Glomerular endothelial cell (primary cell): ENCODE measurements around the gene STOML2. TPM values are rescaled to one million over a fixed set of nuclear protein-coding genes. Genes with fewer than 3 reads are reported as not detected.

Experiments
- DNase-seq: peaks from one replicate; pipeline ENCODE4 v3.0.0-alpha.2; 2011; ENCODE audit warnings: low read depth, low spot score; ENCODE audit errors: extremely low read depth
- total RNA-seq: library from RNA; depleted of rRNA; stranded (reverse); fragments of >200 nt; gene quantifications from 2 replicates; pipeline ENCODE4 v1.2.3, GENCODE V29; 2015

STOML2 gene
- total RNA-seq, 1 donor from 2014 or later: 111 TPM

DNA sequence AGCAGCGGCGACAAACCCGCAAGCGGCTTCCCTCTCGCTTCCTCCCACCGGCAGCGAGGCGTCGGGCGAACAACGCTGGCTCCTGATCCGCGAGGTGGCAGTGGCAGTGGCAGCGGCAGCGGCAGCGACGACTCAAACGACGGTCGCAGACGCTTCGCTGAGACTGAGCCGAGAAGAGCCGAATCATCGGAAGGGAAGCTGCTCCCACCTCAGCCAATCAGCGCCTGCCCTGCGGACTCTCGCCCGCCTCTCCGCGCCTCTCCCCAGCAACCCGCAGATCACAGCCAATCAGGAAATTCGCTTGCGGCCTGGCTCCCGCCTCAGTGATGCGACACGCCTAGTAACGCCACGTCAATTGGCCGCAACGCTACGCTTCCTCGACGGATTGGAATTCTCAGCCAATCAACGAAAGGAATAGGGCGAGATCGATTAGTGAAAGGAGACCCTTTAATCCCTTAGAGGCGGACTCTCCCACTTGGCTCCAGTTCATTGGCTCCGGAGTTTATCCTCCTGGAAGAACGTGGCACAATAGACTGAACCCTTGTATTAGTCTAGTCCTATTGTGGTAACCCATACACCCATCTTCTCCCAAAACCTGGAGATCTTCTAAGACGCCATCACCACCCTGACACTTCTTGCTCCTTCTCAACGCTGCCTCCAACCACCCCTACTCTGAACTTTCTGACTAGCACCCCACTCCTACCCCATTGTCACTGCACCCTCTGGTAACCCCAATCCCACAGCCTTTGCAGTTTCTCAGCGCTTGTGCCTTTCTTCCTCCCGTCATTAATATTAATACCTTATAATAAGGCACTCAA, 30.3 kb downstream of the STOML2 start, which contains the start of gene VCP:
VCP (minus strand) TSS at position 165 of the 818 bp plus-strand sequence. CDS start 272 bp downstream, outside the sequence.
- DNase-seq: peak; percentile 98

DNA sequence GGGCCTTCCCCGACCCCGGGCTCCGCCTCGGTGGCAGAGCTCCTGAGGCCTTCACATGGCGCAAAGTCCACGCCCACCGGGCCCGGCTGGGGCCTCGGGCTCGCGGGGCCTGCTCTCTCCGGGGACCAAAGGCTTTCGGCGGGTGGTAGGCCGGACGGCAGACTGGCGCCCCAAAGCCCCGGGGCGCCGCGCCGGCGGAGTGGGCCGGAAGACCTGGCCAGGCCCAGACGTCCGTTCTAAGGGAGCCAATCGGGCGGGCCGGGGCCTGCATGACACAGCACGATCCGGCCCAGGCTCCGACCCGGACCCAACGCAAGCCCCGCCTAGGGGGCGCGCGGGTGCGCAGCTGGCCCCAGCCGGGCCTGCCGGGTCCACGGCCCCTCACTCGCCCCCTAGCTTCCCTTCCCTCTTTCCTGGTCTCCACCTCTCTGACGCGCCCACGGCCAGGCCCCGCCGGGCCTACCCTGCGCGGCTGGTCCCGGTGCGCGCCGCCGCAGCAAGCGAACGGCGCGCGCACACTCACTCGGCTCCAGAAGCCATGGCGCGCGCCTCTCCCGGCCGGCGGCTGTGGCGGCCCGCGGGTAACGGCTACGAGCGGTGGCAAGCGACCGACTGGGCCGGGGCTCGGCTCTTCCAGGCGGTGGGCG, 31.0 kb downstream of the STOML2 start:
- DNase-seq: no peak

DNA sequence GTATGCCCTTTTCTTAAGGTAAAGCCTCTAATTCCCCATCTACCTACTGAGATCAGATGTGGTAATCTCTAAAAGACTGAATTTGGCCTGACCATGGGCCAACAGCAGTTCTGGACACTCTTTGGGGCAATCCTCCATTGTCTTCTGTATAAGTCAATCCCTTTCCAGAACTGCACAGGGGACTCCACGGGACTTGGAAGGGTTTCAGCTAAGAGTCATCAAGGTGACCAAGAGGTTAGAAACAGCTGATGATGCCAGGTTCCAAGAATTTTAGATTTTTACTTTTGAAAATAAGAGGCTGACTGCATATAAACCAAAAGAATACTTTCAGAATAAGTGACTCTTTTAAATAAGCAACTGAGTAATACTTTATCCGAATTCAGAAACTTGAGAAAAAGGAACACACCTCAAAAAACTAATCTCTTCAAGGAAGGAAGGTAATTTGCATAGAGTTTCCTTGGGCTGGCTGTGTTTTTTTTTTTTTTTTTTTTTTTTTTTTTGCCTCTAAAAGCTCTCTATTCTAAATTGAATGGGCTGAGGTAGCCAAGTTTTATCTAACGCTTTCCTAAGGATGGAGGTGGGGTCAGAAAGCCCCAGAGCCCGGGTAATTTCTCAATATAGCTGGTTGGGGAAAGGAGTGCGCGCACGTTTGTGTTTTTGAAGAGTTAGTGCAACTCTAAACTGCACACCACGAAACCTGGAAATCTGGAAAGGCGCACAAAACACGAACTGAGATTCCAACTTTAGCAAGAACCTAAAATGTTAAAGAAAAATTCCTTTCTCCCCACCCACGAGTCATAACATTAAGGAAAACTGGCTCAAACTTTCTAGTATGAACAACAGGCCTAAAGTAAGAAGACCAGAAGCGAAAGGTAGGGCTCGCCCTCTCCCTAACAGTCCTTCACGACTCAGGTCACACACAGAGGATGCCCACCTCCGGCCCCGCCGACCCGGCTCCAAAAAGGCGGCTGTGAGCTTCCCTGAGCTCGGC, 31.8 kb downstream of the STOML2 start:
- no peak for DNase-seq

DNA sequence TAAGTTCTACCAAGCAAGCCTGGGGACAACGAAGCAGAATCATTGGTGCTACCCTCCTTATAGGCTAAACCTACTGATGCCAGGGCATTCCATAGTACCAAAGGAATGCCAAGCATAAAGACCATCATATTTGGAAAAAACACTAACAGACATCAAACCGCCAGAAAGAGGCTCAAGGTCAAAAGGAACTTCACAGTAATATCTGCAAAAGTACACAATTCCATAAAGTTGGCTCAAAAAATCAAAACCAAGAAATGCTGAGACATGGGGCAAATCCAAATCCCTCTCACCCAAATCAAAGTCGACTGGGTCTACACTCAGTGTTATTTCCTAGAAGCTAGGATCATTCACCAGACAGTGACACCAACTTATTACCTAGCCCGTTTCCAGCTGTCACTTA, 33.9 kb downstream of the STOML2 start:
- no peak for DNase-seq

DNA sequence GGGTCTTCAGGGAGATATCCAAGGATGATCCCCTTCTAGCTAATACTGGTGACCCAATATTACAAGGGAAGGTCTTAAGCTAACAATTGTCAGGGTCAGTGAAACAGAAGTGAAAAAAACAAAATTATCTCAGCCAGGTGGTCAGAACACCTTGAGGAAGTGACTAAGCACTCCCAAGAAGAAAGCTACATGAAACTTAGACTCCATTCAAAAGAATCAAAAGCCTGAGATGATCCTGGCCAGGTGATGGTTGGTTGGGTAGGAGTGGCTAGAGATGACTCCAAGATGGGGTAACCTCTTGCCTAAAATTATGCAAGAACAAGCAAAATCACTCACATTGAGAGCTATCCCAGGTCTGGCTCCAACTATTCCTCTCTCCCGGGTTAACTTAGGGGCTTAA, 35.9 kb downstream of the STOML2 start:
- no peak for DNase-seq

DNA sequence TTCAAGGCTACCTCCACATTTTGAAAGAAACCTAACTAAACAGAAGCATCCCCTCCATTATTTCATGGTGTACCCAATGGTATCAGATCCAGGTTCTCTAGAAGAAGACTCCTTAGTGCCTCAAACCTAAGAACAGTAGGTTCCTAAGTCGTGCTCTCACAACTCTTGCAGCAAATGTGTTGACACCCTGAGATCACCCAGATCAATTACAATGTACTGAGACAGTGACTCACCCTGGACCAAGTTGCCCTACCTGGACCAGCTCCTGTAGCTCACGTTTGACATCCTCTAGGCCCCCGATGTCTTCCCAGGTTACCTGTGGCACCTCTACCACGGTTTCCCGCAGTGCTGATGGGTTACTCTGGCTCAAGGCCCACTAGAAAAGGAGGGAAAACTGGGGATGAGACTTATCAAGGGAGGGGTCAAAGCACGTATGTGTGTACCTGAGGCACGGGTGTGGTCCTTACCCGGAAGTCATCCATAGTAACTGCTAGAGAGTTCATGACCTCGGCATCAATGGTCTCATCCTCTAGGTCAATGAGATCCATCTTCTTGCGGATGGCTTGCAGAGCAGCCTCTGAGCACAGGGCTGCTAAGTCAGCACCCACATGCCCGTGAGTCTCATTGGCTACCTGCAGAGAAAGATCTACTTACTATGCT, 42.3 kb downstream of the STOML2 start:
- no peak for DNase-seq

DNA sequence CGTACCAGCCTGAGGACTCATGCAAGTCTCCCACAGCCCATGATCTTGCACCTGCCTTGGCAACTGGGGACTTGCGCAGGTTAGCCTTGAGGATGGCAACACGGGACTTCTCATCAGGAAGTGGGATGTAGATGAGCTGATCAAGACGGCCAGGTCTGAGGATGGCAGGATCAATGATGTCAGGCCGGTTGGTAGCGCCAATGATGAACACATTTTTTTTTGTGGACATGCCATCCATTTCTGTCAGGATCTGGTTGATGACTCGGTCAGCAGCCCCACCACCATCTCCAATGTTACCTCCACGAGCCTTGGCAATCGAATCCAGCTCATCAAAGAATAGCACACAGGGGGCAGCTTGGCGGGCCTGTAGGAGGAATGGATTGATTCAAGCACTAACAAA, 43.5 kb downstream of the STOML2 start:
- DNase-seq: no peak

DNA sequence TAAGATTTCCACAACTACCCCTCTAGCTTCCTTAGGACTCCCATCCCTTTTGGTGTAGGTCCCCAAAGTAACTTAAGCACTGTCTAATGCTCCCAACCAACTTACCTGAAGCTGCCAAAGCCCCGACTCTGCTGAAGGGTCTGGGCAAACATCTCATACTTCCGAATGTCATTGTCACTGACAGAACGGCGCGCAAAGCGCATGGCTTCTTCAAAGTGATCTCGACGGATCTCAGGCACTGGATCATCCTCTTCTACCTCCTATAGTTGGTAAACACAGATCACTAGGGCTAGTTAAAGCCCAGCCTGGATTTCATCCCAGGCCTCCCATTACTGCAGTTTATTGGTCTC, 45.7 kb downstream of the STOML2 start:
- no peak for DNase-seq

DNA sequence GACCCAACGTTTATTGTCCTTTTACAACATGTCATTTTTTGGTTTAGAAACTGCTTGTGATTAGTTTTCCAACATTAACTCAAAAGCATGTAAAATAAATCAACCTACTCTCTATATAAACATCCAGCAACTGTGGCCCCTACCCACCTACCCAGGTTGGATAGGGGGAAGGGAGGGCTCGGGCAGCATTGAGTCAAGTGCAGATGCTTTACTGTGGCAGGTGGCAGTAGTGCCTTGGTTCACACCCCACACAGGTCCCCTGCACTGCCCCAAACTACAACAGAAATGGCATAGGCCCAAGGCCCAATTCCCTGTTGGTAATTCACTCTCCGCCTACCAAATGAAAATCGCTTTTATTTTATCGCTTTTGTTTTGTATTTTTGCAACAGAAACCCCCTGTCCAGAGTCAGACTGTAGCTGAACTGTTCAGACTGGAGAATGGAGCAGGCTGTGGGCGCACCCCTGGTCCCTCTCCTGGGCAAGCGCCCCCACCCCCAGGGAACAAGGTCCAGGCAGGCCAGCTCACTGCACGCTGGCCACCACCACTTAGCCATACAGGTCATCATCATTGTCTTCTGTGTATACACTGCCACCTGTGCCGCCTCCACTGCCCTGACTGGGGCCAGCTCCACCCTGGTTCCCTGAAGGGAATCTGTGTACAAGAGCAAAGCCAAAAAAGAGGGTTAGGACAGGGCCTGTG, 46.2 kb downstream of the STOML2 start:
- DNase-seq: no peak

DNA sequence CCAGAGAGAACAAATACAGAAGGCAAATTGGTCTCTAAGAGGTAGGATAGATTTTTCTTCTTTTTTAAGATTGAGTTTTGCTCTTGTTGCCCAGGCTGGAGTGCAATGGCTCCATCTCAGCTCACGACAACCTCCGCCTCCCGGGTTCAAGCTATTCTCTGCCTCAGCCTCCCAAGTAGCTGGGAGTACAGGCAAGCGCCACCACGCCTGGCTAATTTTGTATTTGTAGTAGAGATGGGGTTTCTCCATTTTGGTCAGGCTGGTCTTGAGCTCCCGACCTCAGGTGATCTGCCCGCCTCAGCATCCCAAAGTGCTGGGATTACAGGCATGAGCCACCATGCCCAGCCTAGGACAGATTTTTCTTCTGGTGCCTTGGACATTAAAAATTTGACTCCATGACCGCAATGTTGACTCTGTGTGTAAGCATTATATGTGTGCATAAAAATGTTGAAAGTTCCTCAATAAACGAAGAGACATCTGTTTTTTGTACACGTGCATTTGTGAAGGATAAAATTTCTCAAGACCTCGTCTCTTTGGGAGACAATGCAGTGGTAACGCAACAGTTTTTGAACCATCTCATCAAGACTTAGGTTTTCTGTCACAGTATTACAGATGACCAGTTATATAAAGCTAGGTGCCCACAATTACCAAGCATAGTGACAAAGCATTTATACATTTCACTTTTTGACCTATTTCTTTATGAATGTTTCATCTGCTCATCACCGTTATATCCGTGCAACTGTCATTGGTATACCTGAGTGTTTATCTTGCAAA, 47.9 kb downstream of the STOML2 start:
- no peak for DNase-seq

DNA sequence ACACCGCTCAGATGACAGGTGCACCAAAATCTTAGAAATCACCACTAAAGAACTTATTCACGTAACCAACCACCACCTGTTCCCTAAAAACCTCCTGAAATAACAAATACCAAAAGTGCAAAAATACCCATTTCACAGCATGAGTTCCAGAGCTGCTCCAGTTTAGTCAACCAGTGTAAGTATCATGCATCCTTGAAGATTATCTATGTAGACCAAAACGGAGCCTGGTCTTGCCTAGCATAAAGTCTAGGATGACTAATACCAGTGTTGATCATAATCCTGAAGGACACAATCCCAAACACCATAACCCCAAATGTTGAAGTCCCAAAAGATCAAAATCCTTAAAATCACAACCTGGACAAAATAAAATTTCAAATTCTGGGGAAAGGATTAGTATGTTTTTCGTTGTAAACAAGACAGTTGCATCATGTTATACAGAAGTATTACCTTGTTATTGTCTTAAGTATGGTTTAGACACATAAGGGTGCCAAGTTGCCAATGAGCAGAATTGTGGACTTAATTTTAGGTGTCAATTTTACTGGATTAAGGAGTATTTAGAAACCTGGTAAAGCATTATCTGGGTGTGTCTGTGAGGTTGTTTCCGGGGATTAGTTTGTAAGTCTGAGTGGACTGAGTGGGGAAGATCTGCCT, 48.6 kb downstream of the STOML2 start:
- DNase-seq: no peak

DNA sequence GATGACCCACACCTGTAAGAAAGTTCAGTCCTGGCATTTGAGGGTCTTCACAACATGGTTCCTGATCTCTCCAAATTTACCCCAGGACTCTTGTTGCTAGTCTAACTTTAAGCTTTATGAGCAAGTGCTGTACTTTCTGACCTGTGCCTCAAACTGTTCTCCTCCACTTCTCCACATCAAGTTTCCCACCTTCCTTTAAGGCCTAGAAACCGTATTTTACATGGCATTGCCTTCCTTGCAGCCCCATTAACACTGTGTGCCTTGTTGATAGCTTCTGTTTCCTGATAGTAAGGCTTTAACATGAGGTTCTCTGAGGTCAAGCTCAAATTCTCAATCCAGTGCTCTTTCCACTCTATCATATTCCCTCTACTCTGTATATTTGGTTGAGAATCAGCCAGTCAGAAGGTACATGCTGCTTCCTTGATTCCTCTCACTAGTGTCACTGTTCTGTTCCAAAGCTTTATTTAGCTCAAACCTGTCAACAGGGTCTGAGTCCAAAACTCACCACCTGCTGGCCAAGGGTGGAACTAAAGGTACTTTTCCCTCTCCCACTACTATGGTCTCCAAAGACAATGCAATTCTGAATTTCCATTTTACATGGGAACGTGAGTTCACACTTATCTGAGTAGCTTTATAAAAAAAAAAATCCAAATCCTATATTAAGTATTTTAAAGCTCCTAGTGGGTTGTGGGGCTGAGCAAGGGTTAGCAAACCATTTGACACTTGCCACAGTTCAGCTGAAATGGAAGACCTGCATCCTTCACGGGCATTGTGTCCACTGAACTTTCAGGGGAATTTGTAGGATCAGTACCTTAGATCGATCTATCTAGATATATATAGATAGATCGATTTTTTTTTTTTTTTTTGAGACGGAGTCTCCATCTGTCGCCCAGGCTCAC, 51.6 kb downstream of the STOML2 start:
- DNase-seq: no peak

Other genes with a start within 250 kb of the STOML2 start
- gene PHF24, start 144.8 kb downstream of the STOML2 start, total RNA-seq: 0.06 TPM in 1 of 2 replicates, not detected in the other
- 14.1 and 17.6 TPM in 2 replicates for gene DNAJB5, start 113.4 kb downstream of the STOML2 start, total RNA-seq
- gene VCP, start 30.5 kb downstream of the STOML2 start, total RNA-seq: 317 and 380 TPM in 2 replicates
- gene FANCG, start 23.2 kb downstream of the STOML2 start, total RNA-seq: 14.2 and 24.7 TPM in 2 replicates
- 17.3 and 18.1 TPM in 2 replicates for gene PIGO, start 6.5 kb downstream of the STOML2 start, total RNA-seq
- gene ATOSB, start 12.7 kb upstream of the STOML2 start, total RNA-seq: 54.5 and 89.8 TPM in 2 replicates
- 32.3 and 38.9 TPM in 2 replicates for gene UNC13B, start 58.9 kb upstream of the STOML2 start, total RNA-seq